D341Med (cell line): Measurements from ENCODE around the gene NAA16.

Source experiments
- DNase-seq: peaks from one replicate; pipeline ENCODE4 v3.0.0; 2012; ENCODE audit warnings: low spot score

Gene NAA16

DNA sequence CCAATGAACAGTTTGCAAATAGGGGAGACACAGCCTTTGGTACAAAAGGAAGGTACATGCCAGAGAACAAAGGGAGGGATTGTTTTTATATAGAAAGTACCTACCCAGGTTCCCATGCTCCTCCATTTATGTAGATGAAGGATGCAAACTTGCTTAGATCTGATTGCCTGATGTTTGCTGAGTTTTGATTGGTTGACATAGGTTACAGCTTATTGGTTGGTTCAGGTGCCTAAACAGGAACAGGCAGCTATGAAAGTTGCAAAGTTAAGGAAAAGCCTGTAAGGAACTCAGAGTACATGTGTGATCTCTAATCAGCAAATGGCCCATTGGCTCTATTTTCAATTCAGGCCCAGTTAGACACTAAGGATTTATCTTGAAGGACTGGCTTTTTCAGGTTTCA, 6.5 kb upstream of the NAA16 start:
- DNase-seq, result no peak

GRCh38 chr13:41306271-41307145, 4.6 kb upstream of the NAA16 start:
- no peak for DNase-seq

DNA sequence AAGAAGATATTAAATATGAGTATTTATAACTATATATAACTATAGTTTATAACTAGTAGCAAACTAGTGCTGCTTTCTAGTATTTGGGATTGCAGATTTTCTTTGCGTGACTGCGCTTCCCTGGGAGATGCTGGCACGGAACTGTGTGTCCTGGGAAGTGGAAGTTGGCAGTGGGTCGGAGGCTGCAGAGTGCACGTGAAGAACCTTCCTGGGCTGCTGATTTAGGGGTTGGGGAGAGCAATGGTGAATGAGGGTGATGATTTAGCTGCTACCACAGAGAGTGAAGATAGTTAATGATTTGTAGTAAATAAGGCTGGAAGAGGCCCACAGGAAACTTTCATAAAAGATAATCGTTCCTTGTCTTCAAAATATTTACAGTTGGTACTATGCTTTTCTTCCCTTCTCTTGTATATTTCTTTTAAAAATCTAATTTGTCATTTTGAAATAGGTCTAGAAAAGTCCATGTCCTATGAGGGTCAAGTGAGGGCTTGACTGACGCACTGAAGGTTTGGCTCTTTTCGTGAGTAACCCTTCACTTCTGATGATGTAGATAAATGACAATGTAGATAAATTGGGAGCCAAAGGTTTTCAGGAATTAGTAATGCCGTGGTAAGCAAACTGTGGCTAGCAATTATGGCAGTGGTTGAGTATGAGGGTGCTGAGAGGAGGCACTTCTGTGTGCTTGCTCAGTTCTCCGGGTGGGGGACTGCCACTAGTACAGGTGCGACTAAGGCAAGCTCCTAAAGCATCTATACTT, 3.0 kb upstream of the NAA16 start:
- DNase-seq, result no peak

- DNase-seq, result peak; percentile 72
Observed at GRCh38 chr13:41311406-41312175, 524 bp downstream of the NAA16 start.

DNA sequence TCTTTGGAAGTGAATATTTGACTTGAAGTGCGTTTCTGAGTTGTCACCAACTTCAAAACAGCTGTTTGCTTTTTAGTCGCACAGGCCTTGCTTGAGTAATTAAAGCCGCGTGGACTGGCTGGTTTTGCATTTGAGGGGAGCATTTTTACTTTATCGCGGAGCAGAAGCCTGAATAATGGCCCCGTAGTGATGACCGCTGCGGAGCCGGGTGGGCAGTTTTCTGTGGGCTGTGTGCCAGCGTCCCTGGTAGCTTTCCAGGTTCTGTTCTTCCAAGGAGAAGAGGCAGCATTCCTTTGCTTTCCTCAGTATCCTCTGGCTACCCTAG, 1.1 kb downstream of the NAA16 start:
- peak; percentile 34 for DNase-seq

GRCh38 chr13:41313117-41313516, 2.0 kb downstream of the NAA16 start:
- no peak for DNase-seq

DNA sequence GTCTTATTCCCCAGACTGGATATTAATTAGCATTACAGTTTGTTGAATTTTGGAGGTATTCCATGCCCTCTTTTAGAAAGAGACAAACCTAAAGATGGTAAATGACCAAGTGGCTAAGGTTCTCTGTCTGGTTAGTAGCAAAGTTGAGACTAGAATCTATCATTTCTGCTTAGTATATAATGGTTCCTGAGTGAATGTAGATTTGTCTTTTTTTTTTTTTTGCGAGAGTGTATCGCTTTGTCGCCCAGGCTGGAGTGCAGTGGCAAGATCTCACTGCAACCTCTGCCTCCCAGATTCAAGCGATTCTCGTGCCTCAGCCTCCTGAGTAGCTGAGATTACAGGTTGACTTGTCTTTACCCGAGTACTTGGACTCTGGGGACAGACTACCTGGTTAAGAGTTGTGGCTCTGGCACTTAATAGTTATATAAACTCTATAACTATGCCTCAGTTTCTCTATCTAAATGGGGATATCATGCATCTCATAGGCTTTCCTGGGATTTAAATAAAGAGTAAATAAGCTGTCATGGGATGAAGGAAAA, 2.7 kb downstream of the NAA16 start:
- no peak for DNase-seq

DNA sequence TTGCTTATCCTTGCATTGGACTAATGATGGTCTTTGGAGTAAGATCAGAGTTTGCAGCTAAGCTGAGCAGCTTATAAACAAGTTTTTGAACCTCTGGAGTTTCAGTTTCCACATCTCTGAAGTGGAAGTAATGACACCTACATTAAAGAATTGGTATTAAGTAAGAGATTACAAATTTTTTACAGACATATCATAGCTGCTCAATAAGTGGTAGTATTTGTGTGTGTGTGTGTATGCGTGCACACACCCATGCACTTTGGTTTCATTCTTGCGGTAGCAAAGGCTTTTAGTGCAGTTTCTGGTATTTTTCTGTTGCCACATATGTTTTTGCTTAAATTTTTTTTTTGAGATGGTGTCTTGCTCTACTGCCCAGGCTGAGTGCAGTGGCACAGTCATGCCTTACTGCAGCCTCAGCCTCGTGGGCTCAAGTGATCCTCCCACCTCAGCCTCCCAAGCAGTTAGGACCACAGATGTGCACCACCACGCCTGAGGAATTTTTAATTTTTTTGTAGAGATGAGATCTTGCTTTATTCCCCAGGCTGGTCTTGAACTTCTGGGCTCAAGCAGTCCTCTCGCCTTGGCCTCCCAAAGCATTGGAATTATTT, 4.5 kb downstream of the NAA16 start:
- DNase-seq, result no peak

GRCh38 chr13:41317243-41317642, 6.2 kb downstream of the NAA16 start:
- DNase-seq, result no peak

- no peak for DNase-seq
Observed at GRCh38 chr13:41325752-41326151, 14.7 kb downstream of the NAA16 start.

GRCh38 chr13:41326661-41327060, 15.6 kb downstream of the NAA16 start:
- no peak for DNase-seq

- DNase-seq, result no peak
Observed at GRCh38 chr13:41327994-41328790, 17.1 kb downstream of the NAA16 start.

- no peak for DNase-seq
Observed at GRCh38 chr13:41332829-41333228, 21.8 kb downstream of the NAA16 start.

- no peak for DNase-seq
Observed at GRCh38 chr13:41334810-41335209, 23.7 kb downstream of the NAA16 start.

DNA sequence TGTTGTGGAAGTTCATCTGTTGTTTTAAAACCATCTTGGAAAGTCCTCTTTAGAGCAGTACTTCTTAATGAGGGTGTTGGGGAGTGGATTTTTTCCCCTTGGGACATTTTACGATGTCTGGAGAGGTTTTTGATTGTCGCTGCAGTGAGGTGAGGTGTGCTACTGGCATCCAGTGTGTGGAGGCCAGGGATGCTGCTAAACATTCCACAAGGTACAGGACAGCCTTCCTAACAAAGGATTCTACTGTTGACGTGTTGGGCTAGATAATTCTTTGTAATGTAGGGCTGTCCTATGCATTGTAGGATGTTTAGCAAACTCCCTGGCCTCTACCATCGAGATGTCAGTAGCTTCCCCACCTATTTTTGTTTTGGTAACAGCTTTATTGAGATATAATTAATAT, 33.3 kb downstream of the NAA16 start:
- DNase-seq, result no peak

GRCh38 chr13:41345165-41345913, 34.3 kb downstream of the NAA16 start:
- DNase-seq, result no peak

- no peak for DNase-seq
Observed at GRCh38 chr13:41345914-41346589, 35.0 kb downstream of the NAA16 start.

DNA sequence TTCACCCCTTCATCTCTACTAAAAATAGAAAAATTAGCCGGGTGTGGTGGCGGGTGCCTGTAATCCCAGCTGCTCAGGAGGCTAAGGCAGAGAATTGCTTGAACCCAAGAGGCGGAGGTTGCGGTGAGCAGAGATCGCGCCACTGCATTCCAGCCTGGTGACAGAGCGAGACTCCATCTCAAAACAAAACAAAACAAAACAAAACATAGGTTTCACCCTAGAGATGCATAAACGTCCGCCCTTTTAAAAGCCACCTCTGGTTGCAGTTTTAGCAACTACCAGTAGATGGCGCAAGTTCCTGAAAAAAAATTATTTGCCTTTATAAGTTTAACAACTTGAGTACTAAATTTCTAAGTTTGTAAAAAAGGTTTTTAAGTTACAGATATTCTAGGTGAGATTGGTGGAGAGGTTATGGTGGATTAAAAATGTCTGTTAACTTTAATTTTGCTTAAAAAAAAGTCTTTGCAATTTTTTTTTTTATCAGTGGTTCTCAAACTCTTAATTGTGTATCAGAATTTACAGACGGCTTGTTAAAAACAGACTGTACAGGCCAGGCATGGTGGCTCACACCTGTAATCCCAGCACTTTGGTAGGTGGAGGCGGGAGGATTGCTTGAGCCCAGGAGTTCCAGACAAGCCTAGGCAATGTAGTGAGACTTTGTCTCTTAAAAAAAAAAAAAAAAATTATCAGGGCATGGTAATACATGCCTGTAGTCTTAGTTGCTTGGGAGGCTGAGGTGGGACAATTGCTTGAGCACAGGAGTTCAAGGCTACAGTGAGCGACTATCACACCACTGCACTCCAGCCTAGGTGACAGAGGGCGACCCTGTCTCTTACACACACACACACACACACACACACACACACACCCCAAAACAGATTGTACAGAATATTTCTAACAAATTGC, 42.1 kb downstream of the NAA16 start:
- DNase-seq, result peak; percentile 33

DNA sequence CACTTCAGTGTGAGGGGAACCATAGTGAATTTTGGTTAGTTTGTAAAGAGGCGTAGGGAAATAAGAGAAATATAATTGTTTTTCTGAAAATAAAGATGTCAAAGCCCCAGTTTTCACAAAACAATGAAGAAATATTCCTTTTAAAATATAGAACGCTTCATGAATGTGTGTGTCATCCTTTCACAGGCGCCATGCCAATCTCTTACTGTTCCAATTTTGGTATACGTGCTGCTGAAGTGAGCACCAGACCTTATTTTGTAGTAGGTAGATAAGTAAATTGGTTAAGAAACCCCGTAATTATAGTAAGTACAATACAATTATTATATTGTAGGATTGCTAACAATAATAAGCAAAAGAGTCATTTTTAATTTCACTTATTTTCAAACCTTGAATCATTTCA, 43.3 kb downstream of the NAA16 start:
- DNase-seq, result no peak
